D721Med (cell line): ENCODE data around the gene PRKCZ.

Experiments
- DNase-seq: peaks from one replicate; pipeline ENCODE4 v3.0.0; 2011; ENCODE audit warnings: low spot score; ENCODE audit not compliant: insufficient read length
- FAIRE-seq: peaks from 2 replicates; lab custom pipeline; 2011; peaks lifted over from hg19 to GRCh38; lab: Jason Lieb, UNC
- CTCF ChIP-seq: IDR thresholded peaks from 2 replicates; pipeline ENCODE4 v1.5.1; 2012; ENCODE audit warnings: mild to moderate bottlenecking, control low read depth; ENCODE audit not compliant: insufficient read depth; ENCODE audit errors: missing control alignments

Gene PRKCZ

GRCh38 chr1:2232916-2233438 is 182.8 kb downstream of the PRKCZ start:
- TF ChIP-seq CTCF = no peak
- DNase-seq = no peak
- FAIRE-seq = no peak

GRCh38 chr1:2233468-2233867 is 183.3 kb downstream of the PRKCZ start:
- DNase-seq (no peak), FAIRE-seq (no peak)
- no peak for TF ChIP-seq CTCF

- TF ChIP-seq CTCF = no peak
These were observed 184.0 kb downstream of the PRKCZ start for GRCh38 chr1:2233997-2234761.

GRCh38 chr1:2234762-2235113 is 184.5 kb downstream of the PRKCZ start:
- DNase-seq (no peak), FAIRE-seq (no peak)
- TF ChIP-seq CTCF = no peak

More at GRCh38 chr1:2233997-2234761, 184.0 kb downstream of the PRKCZ start:
- DNase-seq (no peak), FAIRE-seq (no peak)
